Uterus (tissue), 2 donors: ENCODE results near the gene ATP5MK.

Source experiments
- CTCF ChIP-seq, 4 experiments: fragments of 200-600 bp in 2 of 4; fragments of 450-650 bp in 2 of 4; sonication (generic) in 2 of 4; IDR thresholded peaks; one replicate each; pipeline ENCODE4 v1.5.1; 2016 to 2019; ENCODE audit warnings: antibody characterized with exemption in 4 of 4, mild to moderate bottlenecking in 2 of 4, moderate library complexity in 1 of 4
- POLR2A ChIP-seq, 2 donors: fragments of 450-650 bp; IDR thresholded peaks; one replicate each; pipeline ENCODE4 v1.6.1; 2016; ENCODE audit warnings: antibody characterized with exemption in 2 of 2, mild to moderate bottlenecking in 1 of 2, moderate library complexity in 1 of 2

GRCh38 chr10:103417601-103418000 lies 21.3 kb upstream of the ATP5MK start:
- TF ChIP-seq CTCF (IDR thresholded peaks at IDR 0.05), result no peak
- TF ChIP-seq POLR2A (IDR thresholded peaks at IDR 0.05), result no peak
